Muscle layer of colon (tissue), 2 donors: ENCODE results near the gene PLAC1.

Experiments used
- H3K27ac ChIP-seq: one replicate; pipeline ENCODE4 v1.7.0; 2013; ENCODE audit warnings: low read depth, mild to moderate bottlenecking, low read length, moderate library complexity
- H3K27me3 ChIP-seq, 2 donors: one replicate each; pipeline ENCODE4 v1.7.0; 2013; ENCODE audit warnings: low read length in 2 of 2, mild to moderate bottlenecking in 2 of 2; ENCODE audit not compliant: insufficient read depth in 2 of 2, control insufficient read depth in 1 of 2
- H3K36me3 ChIP-seq: one replicate; pipeline ENCODE4 v1.7.0; 2013; ENCODE audit warnings: mild to moderate bottlenecking, low read length; ENCODE audit not compliant: insufficient read depth
- H3K4me1 ChIP-seq: one replicate; pipeline ENCODE4 v1.7.0; 2013; ENCODE audit warnings: mild to moderate bottlenecking, low read length; ENCODE audit not compliant: insufficient read depth
- H3K4me3 ChIP-seq, 2 donors: one replicate each; pipeline ENCODE4 v1.7.0; 2013; ENCODE audit warnings: low read length in 2 of 2, low read depth in 1 of 2, mild to moderate bottlenecking in 1 of 2, moderate library complexity in 1 of 2
- H3K9ac ChIP-seq: one replicate; pipeline ENCODE4 v1.7.0; 2013; ENCODE audit warnings: low read length
- H3K9me3 ChIP-seq: one replicate; pipeline ENCODE4 v1.7.0; 2013; ENCODE audit warnings: mild to moderate bottlenecking, low read length
- donor health status: abdominal sarcoma.
- donor health status: Adenocarcinoma of cecum.

PLAC1 gene

GRCh38 chrX:134669378-134670098, 11.3 kb upstream of the PLAC1 start:
- Histone ChIP-seq H3K36me3 (no peaks in the 10 kb centered on the region), H3K27ac (no peak overlapping the region), H3K4me3 (no peak overlapping the region), H3K4me1 (no peaks in the 10 kb centered on the region), H3K9ac (no peak overlapping the region), H3K27me3 (no peaks in the 10 kb centered on the region), H3K9me3 (no peaks in the 10 kb centered on the region)

- Histone ChIP-seq H3K4me3 (no peak overlapping the region), H3K27me3 (peaks cover 0 to 3% of the 10 kb centered on the region in 2 donors), H3K36me3 (no peaks in the 10 kb centered on the region), H3K9me3 (no peaks in the 10 kb centered on the region), H3K4me1 (no peaks in the 10 kb centered on the region), H3K27ac (no peak overlapping the region), H3K9ac (no peak overlapping the region)
These were observed 5.9 kb upstream of the PLAC1 start for GRCh38 chrX:134664202-134664601.

GRCh38 chrX:134661295-134661694, 3.0 kb upstream of the PLAC1 start:
- Histone ChIP-seq H3K27me3 (peaks cover 0 to 3% of the 10 kb centered on the region in 2 donors), H3K36me3 (no peaks in the 10 kb centered on the region), H3K27ac (no peak overlapping the region), H3K4me3 (no peak overlapping the region), H3K4me1 (no peaks in the 10 kb centered on the region), H3K9me3 (no peaks in the 10 kb centered on the region), H3K9ac (no peak overlapping the region)

- Histone ChIP-seq H3K4me3 (no peak overlapping the region), H3K9ac (no peak overlapping the region), H3K4me1 (no peaks in the 10 kb centered on the region), H3K27ac (no peak overlapping the region), H3K9me3 (no peaks in the 10 kb centered on the region), H3K27me3 (peaks cover 0 to 3% of the 10 kb centered on the region in 2 donors), H3K36me3 (no peaks in the 10 kb centered on the region)
These were observed 2.4 kb upstream of the PLAC1 start for GRCh38 chrX:134660627-134661026.

GRCh38 chrX:134659761-134660160, 1.5 kb upstream of the PLAC1 start:
- no peak overlapping the region for H3K4me3 ChIP-seq
- no peaks in the 10 kb centered on the region for H3K9me3 ChIP-seq
- H3K9ac ChIP-seq = no peak overlapping the region
- H3K27me3 ChIP-seq = peaks cover 0 to 3% of the 10 kb centered on the region in 2 donors
- H3K27ac ChIP-seq = no peak overlapping the region
- H3K4me1 ChIP-seq = no peaks in the 10 kb centered on the region
- no peaks in the 10 kb centered on the region for H3K36me3 ChIP-seq

- no peaks in the 10 kb centered on the region for H3K4me1 ChIP-seq
- H3K9me3 ChIP-seq = no peaks in the 10 kb centered on the region
- no peak overlapping the region for H3K4me3 ChIP-seq
- H3K9ac ChIP-seq = no peak overlapping the region
- H3K36me3 ChIP-seq = no peaks in the 10 kb centered on the region
- H3K27me3 ChIP-seq = peaks cover 0 to 3% of the 10 kb centered on the region in 2 donors
- no peak overlapping the region for H3K27ac ChIP-seq
These were observed 421 bp upstream of the PLAC1 start for GRCh38 chrX:134658760-134659023.

GRCh38 chrX:134654398-134655012, 3.8 kb downstream of the PLAC1 start:
- Histone ChIP-seq H3K9me3 (no peaks in the 10 kb centered on the region), H3K9ac (no peak overlapping the region), H3K27me3 (no peaks in the 10 kb centered on the region), H3K4me3 (no peak overlapping the region), H3K27ac (no peak overlapping the region), H3K4me1 (no peaks in the 10 kb centered on the region), H3K36me3 (no peaks in the 10 kb centered on the region)

- Histone ChIP-seq H3K4me1 (no peaks in the 10 kb centered on the region), H3K27ac (no peak overlapping the region), H3K9ac (no peak overlapping the region), H3K9me3 (no peaks in the 10 kb centered on the region), H3K27me3 (no peaks in the 10 kb centered on the region), H3K4me3 (no peak overlapping the region), H3K36me3 (no peaks in the 10 kb centered on the region)
These were observed 4.4 kb downstream of the PLAC1 start for GRCh38 chrX:134653835-134654234.

- Histone ChIP-seq H3K27me3 (no peaks in the 10 kb centered on the region), H3K4me3 (no peak overlapping the region), H3K4me1 (no peaks in the 10 kb centered on the region), H3K9me3 (no peaks in the 10 kb centered on the region), H3K27ac (no peak overlapping the region), H3K36me3 (no peaks in the 10 kb centered on the region), H3K9ac (no peak overlapping the region)
These were observed 7.6 kb downstream of the PLAC1 start for GRCh38 chrX:134650701-134651100.

GRCh38 chrX:134649770-134650169, 8.5 kb downstream of the PLAC1 start:
- no peak overlapping the region for H3K4me3 ChIP-seq
- no peaks in the 10 kb centered on the region for H3K36me3 ChIP-seq
- no peaks in the 10 kb centered on the region for H3K4me1 ChIP-seq
- H3K9ac ChIP-seq = no peak overlapping the region
- H3K27ac ChIP-seq = no peak overlapping the region
- no peaks in the 10 kb centered on the region for H3K27me3 ChIP-seq
- H3K9me3 ChIP-seq = no peaks in the 10 kb centered on the region

GRCh38 chrX:134647477-134647877, 10.8 kb downstream of the PLAC1 start:
- H3K27me3 ChIP-seq = no peaks in the 10 kb centered on the region
- H3K36me3 ChIP-seq = no peaks in the 10 kb centered on the region
- no peaks in the 10 kb centered on the region for H3K9me3 ChIP-seq
- no peak overlapping the region for H3K4me3 ChIP-seq
- no peak overlapping the region for H3K27ac ChIP-seq
- H3K9ac ChIP-seq = no peak overlapping the region
- H3K4me1 ChIP-seq = no peaks in the 10 kb centered on the region

GRCh38 chrX:134646691-134647090, 11.6 kb downstream of the PLAC1 start:
- Histone ChIP-seq H3K27me3 (no peaks in the 10 kb centered on the region), H3K9ac (no peak overlapping the region), H3K9me3 (no peaks in the 10 kb centered on the region), H3K27ac (no peak overlapping the region), H3K36me3 (no peaks in the 10 kb centered on the region), H3K4me1 (no peaks in the 10 kb centered on the region), H3K4me3 (no peak overlapping the region)
